Measurements from ENCODE around the gene ZMYND12.

The ZMYND12 gene

DNA sequence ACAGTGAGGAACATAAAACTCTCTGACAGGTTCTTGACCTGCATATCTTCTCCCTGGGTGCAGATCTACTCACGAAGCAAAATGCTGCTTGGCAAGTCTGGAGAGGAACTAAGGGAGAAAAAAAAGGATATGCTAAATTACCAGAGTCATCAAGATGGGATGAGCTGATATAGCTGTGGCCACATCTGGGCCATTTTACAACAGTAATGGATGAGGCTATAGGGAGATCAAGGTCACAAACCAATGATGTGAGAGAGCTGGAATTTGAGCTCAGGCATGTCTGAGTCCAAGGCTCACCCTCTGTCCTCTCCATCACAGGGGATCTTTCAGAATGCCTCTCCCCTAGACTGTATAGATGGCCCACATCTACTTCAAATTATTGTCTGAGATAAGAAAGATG is 26.2 kb downstream of the ZMYND12 start:
- TF ChIP-seq, protein P1, sequence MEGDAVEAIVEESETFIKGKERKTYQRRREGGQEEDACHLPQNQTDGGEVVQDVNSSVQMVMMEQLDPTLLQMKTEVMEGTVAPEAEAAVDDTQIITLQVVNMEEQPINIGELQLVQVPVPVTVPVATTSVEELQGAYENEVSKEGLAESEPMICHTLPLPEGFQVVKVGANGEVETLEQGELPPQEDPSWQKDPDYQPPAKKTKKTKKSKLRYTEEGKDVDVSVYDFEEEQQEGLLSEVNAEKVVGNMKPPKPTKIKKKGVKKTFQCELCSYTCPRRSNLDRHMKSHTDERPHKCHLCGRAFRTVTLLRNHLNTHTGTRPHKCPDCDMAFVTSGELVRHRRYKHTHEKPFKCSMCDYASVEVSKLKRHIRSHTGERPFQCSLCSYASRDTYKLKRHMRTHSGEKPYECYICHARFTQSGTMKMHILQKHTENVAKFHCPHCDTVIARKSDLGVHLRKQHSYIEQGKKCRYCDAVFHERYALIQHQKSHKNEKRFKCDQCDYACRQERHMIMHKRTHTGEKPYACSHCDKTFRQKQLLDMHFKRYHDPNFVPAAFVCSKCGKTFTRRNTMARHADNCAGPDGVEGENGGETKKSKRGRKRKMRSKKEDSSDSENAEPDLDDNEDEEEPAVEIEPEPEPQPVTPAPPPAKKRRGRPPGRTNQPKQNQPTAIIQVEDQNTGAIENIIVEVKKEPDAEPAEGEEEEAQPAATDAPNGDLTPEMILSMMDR (IDR thresholded peaks at IDR 0.05): no peak
- no peak for TF ChIP-seq ZFX (IDR thresholded peaks at IDR 0.05; ENCODE audit: borderline replicate concordance)
- H3K27ac ChIP-seq: no peak overlapping the region

DNA sequence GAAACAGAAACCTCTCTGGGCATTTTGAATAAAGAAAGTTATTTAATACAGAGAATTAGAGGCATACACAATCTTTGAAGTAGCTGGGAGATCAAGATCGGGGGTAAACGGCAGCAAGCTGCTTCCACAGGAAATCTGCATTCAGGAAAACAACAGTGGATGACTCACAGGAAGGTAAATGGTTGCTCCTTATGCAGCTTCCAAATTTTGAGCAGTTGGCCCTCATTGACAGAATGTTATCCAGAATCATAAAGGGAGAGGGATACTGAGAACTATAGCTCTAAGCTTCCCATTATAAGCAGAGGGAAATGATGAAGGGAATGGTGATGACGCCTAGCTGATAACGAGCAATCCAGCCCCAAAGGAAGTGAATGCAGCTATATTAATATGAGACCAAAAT is 28.6 kb downstream of the ZMYND12 start:
- TF ChIP-seq, protein P1 (IDR thresholded peaks at IDR 0.05): no peak
- no peak for TF ChIP-seq ZFX (IDR thresholded peaks at IDR 0.05; ENCODE audit: borderline replicate concordance)
- no peak overlapping the region for H3K27ac ChIP-seq

DNA sequence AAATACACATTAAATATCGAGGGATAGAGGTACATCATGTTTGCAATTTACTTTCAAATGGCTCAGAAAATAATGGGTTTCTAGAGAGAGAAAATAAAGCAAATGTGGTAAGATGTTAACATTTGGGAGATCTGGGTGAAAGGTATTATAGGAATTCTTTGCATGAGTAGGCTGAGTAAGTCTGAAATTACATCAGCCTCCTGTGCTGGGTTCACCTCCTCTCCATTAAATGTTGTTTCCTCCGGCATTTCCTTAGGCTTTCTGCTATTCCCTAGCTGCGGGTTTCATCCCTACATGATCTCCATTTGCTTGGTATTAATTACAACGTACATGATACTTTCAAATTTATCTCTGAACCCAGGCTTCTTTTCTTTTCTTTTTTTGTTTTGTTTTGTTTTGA is 31.6 kb downstream of the ZMYND12 start:
- TF ChIP-seq, protein P1 (IDR thresholded peaks at IDR 0.05): no peak
- no peak for TF ChIP-seq ZFX (IDR thresholded peaks at IDR 0.05; ENCODE audit: borderline replicate concordance)
- H3K27ac ChIP-seq: no peak overlapping the region

DNA sequence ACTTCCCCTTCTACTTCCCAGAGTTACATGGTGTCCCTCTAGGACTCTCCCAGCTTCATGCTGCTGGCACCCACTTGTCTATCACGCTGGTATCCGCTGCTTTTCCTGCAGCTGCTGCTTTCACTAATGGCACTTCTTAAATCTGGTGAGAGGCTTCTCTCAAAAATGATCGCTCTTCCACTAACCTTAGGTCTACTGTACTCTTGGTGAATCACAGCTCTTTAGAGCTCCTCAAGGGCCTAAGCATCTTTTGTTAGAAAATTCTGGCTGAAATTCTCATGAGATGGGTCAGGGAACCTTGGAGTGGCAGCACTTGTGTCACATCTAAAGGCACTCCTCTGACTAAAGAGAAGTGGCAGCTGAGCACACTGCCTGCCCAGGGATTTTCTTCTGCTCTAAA is 32.1 kb downstream of the ZMYND12 start:
- TF ChIP-seq, protein P1 (IDR thresholded peaks at IDR 0.05): no peak
- TF ChIP-seq ZFX (IDR thresholded peaks at IDR 0.05; ENCODE audit: borderline replicate concordance): no peak
- no peak overlapping the region for H3K27ac ChIP-seq

DNA sequence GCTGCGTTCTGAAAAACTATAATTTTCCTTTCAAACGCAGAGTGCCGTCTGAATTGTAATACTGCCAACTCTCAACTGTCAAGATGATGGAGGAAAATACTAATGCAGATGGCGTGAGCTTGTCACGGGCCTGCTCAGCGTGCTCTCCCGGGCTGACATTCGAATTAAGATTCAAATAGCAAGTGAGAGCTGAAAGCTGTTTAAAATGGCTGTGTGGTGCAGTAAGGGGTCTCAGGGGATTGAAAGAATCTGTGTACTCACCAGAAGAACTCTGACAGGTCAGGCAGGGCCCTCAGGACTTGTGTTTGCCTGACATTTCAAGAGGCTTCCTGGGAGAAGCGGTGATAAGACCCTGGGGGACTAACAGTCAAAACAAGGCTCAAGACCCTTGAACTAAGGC is 33.1 kb downstream of the ZMYND12 start:
- no peak for TF ChIP-seq ZFX (IDR thresholded peaks at IDR 0.05; ENCODE audit: borderline replicate concordance)
- TF ChIP-seq, protein P1 (IDR thresholded peaks at IDR 0.05): no peak
- H3K27ac ChIP-seq: no peak overlapping the region

DNA sequence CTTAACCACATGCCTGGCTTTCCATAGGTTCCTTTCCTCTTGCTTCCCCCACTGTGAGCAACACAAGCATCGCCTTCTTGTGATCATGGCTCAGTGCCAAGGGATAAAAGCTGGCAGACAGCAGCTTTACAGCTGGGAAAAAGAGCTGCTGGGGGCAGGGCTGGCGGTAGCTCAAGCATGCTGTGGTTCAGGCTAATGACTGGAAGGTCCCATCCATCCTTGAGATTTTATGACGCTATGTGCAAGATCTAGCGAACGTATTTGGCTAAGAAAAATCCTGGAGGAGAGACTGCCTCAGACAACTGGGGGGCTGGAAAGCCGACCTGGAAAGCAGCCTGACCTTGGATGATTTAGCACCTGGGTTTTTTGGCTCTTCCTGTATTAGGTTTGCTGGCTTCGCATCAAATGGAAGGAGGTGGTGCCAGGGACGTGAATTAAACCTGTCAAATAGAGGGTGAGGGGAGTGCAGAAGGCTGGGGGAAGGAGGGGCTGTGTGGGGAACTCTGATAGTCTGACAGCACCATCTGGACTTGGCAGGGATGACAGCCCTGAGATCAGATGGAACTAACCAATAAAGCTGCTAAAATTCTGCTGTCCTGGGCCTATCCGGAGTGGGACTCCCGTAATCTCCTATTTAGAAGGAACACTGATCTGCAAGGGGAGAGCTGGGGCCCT is 34.8 kb downstream of the ZMYND12 start:
- no peak overlapping the region for H3K27ac ChIP-seq
- TF ChIP-seq, protein P1 (IDR thresholded peaks at IDR 0.05): no peak

DNA sequence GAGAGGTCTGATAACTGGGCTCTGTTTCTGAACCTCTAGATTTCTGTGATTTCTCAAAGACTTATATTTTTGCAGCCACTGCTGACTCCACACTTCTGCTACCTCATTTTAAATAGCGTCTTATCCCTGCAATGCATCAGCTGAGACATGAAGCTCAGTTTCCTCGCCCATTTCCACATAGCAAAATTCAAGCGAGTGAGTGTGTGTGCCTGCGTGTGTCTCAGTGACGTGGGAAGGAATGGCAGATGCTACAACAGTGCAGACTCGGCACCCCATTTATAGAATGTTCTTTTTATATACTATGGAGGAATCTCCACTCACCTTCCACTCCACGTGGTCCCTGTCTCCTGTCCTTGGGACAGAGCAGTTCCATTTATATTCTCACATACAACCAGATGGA is 35.7 kb downstream of the ZMYND12 start:
- H3K27ac ChIP-seq: no peak overlapping the region
- TF ChIP-seq ZFX (IDR thresholded peaks at IDR 0.05; ENCODE audit: borderline replicate concordance): no peak
- TF ChIP-seq, protein P1 (IDR thresholded peaks at IDR 0.05): no peak

Measured in 22Rv1 (cell line).